Endothelial cell of umbilical vein (primary cell): ENCODE measurements around the gene AQP9. TPM values are rescaled to one million over a fixed set of nuclear protein-coding genes. Genes with fewer than 3 reads are reported as not detected.
A peak's percentile ranks its signal among the peaks of the same experiment; 100 is the strongest.

Experiments used
- BruUV-seq: library from RNA; stranded (reverse); fragments of 400-500 nt; replicated peaks from 2 replicates; lab custom pipeline; 2021; lab: Mats Ljungman, UMichigan
- CTCF ChIA-PET: fragments of 300-600, 350-600 bp; sonication (Branson Sonifier 250); formaldehyde crosslinking; loops from one replicate; lab custom pipeline; 2021; ENCODE audit warnings: antibody characterized with exemption, inconsistent platforms; lab: Charles Lee
- POLR2A ChIA-PET: fragments of 300-600, 350-600 bp; sonication (Branson Sonifier 250); formaldehyde crosslinking; loops from one replicate; lab custom pipeline; 2021; ENCODE audit warnings: antibody characterized with exemption, inconsistent platforms; lab: Charles Lee
- DNase-seq: peaks from one replicate; pipeline ENCODE4 v3.0.0-alpha.2; 2011; ENCODE audit warnings: low read depth, low spot score
- FAIRE-seq: peaks from 2 replicates; lab custom pipeline; 2011; peaks lifted over from hg19 to GRCh38; lab: Jason Lieb, UNC
- H2AFZ ChIP-seq: 2 replicates; pipeline ENCODE4 v1.6.0; 2012; ENCODE audit warnings: low read depth, low read length, control low read depth, inconsistent platforms
- H3K27ac ChIP-seq: 2 replicates; pipeline ENCODE4 v1.5.1; 2011; ENCODE audit warnings: low read depth, mild to moderate bottlenecking, control low read depth, low read length, moderate library complexity; ENCODE audit not compliant: insufficient read depth
- H3K27me3 ChIP-seq, 2 experiments: 2 replicates each; pipeline versions ENCODE4 v1.6.0 to v1.6.1; 2011; ENCODE audit warnings: low read length in 2 of 2, mixed read lengths in 1 of 2; ENCODE audit not compliant: control insufficient read depth in 2 of 2, insufficient read depth in 2 of 2
- H3K36me3 ChIP-seq, 2 experiments: 2 replicates in 1 of 2; 3 replicates in 1 of 2; pipeline ENCODE4 v1.5.1; 2011; ENCODE audit warnings: low read length in 2 of 2, mild to moderate bottlenecking in 1 of 2, moderate library complexity in 1 of 2; ENCODE audit not compliant: control insufficient read depth in 2 of 2, insufficient read depth in 2 of 2; ENCODE audit errors: extremely low read depth in 1 of 2
- H3K4me1 ChIP-seq: 3 replicates; pipeline ENCODE4 v1.5.1; 2011; ENCODE audit warnings: mild to moderate bottlenecking, low read length; ENCODE audit not compliant: control insufficient read depth, insufficient read depth; ENCODE audit errors: extremely low read depth
- H3K4me2 ChIP-seq: 2 replicates; pipeline ENCODE4 v1.6.1; 2011; ENCODE audit warnings: low read length, control low read depth, mixed read lengths; ENCODE audit not compliant: insufficient read depth
- H3K4me3 ChIP-seq, 3 experiments: fragments of 200-600 bp in 1 of 3; sonication (generic), shearing (Covaris generic) in 1 of 3; replicated peaks in 1 of 3; 2 replicates each; pipeline ENCODE4 v1.5.1; 2011 to 2016; ENCODE audit warnings: control low read depth in 3 of 3, low read length in 3 of 3, mild to moderate bottlenecking in 2 of 3, inconsistent platforms in 1 of 3, low read depth in 1 of 3, moderate library complexity in 1 of 3; ENCODE audit not compliant: insufficient read depth in 1 of 3
- H3K79me2 ChIP-seq: 2 replicates; pipeline ENCODE4 v1.6.0; 2012; ENCODE audit warnings: low read length, inconsistent platforms; ENCODE audit not compliant: control insufficient read depth, insufficient read depth
- H3K9ac ChIP-seq: replicated peaks from 2 replicates; pipeline ENCODE3; 2011; ENCODE audit warnings: low read length, control low read depth; ENCODE audit not compliant: insufficient read depth; ENCODE audit errors: extremely low read depth
- H3K9me1 ChIP-seq: replicated peaks from 3 replicates; pipeline ENCODE4 v1.6.0; 2011; ENCODE audit warnings: mild to moderate bottlenecking, low read length; ENCODE audit not compliant: control insufficient read depth, insufficient read depth; ENCODE audit errors: extremely low read depth
- H3K9me3 ChIP-seq: replicated peaks from 2 replicates; pipeline ENCODE4 v1.5.1; 2012; ENCODE audit warnings: low read length, inconsistent platforms; ENCODE audit not compliant: control insufficient read depth, insufficient read depth
- H4K20me1 ChIP-seq: replicated peaks from 2 replicates; pipeline ENCODE3; 2011; ENCODE audit warnings: mild to moderate bottlenecking, low read length; ENCODE audit not compliant: control insufficient read depth, insufficient read depth; ENCODE audit errors: extremely low read depth
- EZH2 ChIP-seq: IDR thresholded peaks from 2 replicates; pipeline ENCODE4 v1.6.1; 2012; ENCODE audit warnings: borderline replicate concordance, low read depth, mild to moderate bottlenecking, moderate library complexity, low read length, inconsistent platforms; ENCODE audit not compliant: severe bottlenecking
- GATA2 ChIP-seq: IDR thresholded peaks from 2 replicates; pipeline ENCODE4 v1.7.0; 2011; ENCODE audit warnings: low read depth, mild to moderate bottlenecking, moderate library complexity, mixed read lengths, low read length; ENCODE audit not compliant: insufficient read length, insufficient read depth
- MYC ChIP-seq: IDR thresholded peaks from one replicate; pipeline ENCODE4 v1.6.1; 2011; ENCODE audit warnings: mild to moderate bottlenecking, low read depth, low read length
- POLR2AphosphoS5 ChIP-seq: IDR thresholded peaks from 2 replicates; pipeline ENCODE4 v1.6.1; 2012; ENCODE audit warnings: low read depth, mild to moderate bottlenecking, control low read depth, low read length, moderate library complexity; ENCODE audit not compliant: insufficient read depth
- dilution Hi-C: fragments of 300-500 bp; cut with MboI; formaldehyde crosslinking; loops from one replicate; pipeline ENCODE4 v1.15.0; 2019; ENCODE audit warnings: low sequenced_read_pairs; ENCODE audit not compliant: extremely low pct_ligation_motif_present
- intact Hi-C: fragments of 100-400 bp; cut with micrococcal nuclease; formaldehyde crosslinking; loops from one replicate; pipeline ENCODE4 v1.10.0; 2022
- polyA plus RNA-seq, 4 experiments: library from polyadenylated mRNA; depleted of rRNA in 3 of 4; stranded (reverse) in 3 of 4; unstranded in 1 of 4; fragments of >200 nt; gene quantifications; 2 replicates each; pipeline versions ENCODE4 v1.2.1 to v1.2.3, GENCODE V29; 2011 to 2012; ENCODE audit warnings: missing spikeins in 1 of 4
- total RNA-seq: library from RNA; stranded (reverse); gene quantifications from 2 replicates; pipeline ENCODE4 v1.2.3, GENCODE V29; 2021
- TF ChIP-seq, protein P1 (sequence below): IDR thresholded peaks from 2 replicates; pipeline ENCODE4 v1.6.1; 2011; ENCODE audit not compliant: insufficient read depth, insufficient read length
- TF ChIP-seq, protein P2 (sequence below), 2 donors: IDR thresholded peaks; 1 replicate in 1 of 2; 2 replicates in 1 of 2; pipeline ENCODE4 v1.5.1; 2011; ENCODE audit warnings: low read length in 2 of 2, mild to moderate bottlenecking in 2 of 2, moderate library complexity in 2 of 2, control low read depth in 1 of 2, inconsistent platforms in 1 of 2, low read depth in 1 of 2; ENCODE audit not compliant: insufficient read depth in 1 of 2; ENCODE audit errors: extremely low read depth in 1 of 2

Gene AQP9
- total and polyA plus RNA-seq, 2 donors (not counting 3 experiments of a cell fraction or from before 2014, with no cell fraction given) = not detected

DNA sequence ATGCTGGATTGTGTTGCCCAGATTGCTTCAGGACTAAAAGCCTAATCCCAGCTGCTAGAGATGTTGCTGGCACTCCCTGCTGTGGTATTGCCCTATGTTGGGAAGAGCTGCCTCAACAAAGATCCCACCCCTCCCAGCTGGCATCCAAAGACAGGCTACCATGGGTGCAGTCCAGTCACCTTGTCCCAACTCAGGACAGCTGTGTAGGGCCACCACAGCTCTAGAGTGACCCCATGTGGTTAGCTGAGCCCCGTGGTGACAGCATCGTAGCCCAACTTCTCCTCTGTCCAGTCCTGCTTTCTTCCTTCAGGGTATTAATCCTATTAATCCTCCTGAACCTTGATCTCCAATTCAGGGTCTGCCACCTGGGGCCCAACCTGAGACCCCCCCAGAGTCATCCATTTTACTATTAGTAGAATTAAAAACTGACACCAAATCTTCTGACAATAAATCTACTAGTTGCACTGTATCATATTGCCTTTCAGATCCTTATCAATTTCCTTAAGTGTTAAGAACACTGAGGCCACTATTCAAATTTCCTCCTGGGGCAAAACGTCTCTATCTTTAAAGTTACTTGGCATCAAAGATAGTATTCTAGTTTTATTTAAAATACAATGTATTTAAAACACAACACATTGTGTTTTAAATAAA lies 83.5 kb downstream of the AQP9 start:
- DNase-seq = peak; percentile 48
- FAIRE-seq = peak; percentile 63

DNA sequence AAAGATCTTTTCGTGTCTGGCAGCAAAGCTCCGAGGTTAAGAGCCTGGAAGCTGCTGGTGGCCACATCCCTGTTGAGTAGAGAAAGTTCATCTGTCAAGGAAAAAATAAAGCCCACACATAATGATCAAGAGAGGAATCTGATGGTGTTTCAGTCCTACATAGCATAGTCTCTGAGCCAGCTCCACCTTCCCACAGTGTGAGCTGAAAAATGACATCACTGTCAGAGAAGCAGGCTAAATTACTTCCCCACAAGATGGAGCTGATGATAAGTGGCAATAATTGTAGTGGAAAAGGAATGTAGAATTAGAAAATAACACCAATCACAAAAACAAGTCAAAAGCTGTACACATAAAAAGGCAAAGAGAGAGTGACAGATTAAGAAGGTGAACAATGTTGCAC lies 84.5 kb downstream of the AQP9 start:
- H4K20me1 ChIP-seq = no peaks in the 10 kb centered on the region
- H3K4me1 ChIP-seq = no peaks in the 10 kb centered on the region
- H3K4me3 ChIP-seq = no peak overlapping the region
- no peak overlapping the region for H2AFZ ChIP-seq
- H3K9me1 ChIP-seq = no peaks in the 10 kb centered on the region
- FAIRE-seq (no peak), DNase-seq (peak; percentile 15)
- H3K79me2 ChIP-seq = no peaks in the 10 kb centered on the region
- intact Hi-C loops = no loop called here
- no peak overlapping the region for H3K9ac ChIP-seq
- BruUV-seq = no TSS peak
- H3K9me3 ChIP-seq = no peaks in the 10 kb centered on the region
- TF ChIP-seq MYC (no peak), GATA2 (peak; percentile 26), POLR2AphosphoS5 (no peak)
- TF ChIP-seq, protein P1, sequence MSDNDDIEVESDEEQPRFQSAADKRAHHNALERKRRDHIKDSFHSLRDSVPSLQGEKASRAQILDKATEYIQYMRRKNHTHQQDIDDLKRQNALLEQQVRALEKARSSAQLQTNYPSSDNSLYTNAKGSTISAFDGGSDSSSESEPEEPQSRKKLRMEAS = no peak
- TF ChIP-seq, protein P2, sequence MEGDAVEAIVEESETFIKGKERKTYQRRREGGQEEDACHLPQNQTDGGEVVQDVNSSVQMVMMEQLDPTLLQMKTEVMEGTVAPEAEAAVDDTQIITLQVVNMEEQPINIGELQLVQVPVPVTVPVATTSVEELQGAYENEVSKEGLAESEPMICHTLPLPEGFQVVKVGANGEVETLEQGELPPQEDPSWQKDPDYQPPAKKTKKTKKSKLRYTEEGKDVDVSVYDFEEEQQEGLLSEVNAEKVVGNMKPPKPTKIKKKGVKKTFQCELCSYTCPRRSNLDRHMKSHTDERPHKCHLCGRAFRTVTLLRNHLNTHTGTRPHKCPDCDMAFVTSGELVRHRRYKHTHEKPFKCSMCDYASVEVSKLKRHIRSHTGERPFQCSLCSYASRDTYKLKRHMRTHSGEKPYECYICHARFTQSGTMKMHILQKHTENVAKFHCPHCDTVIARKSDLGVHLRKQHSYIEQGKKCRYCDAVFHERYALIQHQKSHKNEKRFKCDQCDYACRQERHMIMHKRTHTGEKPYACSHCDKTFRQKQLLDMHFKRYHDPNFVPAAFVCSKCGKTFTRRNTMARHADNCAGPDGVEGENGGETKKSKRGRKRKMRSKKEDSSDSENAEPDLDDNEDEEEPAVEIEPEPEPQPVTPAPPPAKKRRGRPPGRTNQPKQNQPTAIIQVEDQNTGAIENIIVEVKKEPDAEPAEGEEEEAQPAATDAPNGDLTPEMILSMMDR (IDR thresholded peaks at IDR 0.05; ENCODE audit: extremely low read depth in 1 of 2, insufficient read depth in 1 of 2, low read depth in 1 of 2, low read length in 2 of 2) = no peak
- no peak overlapping the region for H3K4me2 ChIP-seq
- H3K27me3 ChIP-seq = no peaks in the 10 kb centered on the region
- no peaks in the 10 kb centered on the region for H3K36me3 ChIP-seq
- H3K27ac ChIP-seq = no peak overlapping the region
- ChIA-PET CTCF (interaction anchor here (0.6 to 5.3 kb wide), 11 partner anchors 10 to 1306 kb away, joined by 3 to 44 read pairs (median 4); no protein-coding TSS in a partner anchor), POLR2A (no interaction called here)
- dilution Hi-C loops = no loop called here

More for the DNA sequence above, 83.5 kb downstream of the AQP9 start:
- Histone ChIP-seq H3K79me2 (no peaks in the 10 kb centered on the region), H3K9me3 (no peaks in the 10 kb centered on the region), H3K27ac (no peak overlapping the region), H3K27me3 (no peaks in the 10 kb centered on the region), H3K4me2 (no peak overlapping the region), H2AFZ (no peak overlapping the region), H3K36me3 (no peaks in the 10 kb centered on the region), H3K9me1 (no peaks in the 10 kb centered on the region), H4K20me1 (no peaks in the 10 kb centered on the region), H3K9ac (no peak overlapping the region), H3K4me1 (no peaks in the 10 kb centered on the region), H3K4me3 (no peak overlapping the region)
- intact Hi-C loops (loop anchor here (1.0 kb wide), 2 partner anchors 36 to 144 kb away; no protein-coding TSS in a partner anchor), dilution Hi-C loops (no loop called here)
- no peak for TF ChIP-seq EZH2
- TF ChIP-seq GATA2 = peak; percentile 14
- TF ChIP-seq, protein P2 (IDR thresholded peaks at IDR 0.05; ENCODE audit: extremely low read depth in 1 of 2, insufficient read depth in 1 of 2, low read depth in 1 of 2, low read length in 2 of 2) = peak; percentile 67 to 72
- POLR2A ChIA-PET = no interaction called here
- CTCF ChIA-PET = interaction anchor here (0.6 to 5.3 kb wide), 13 partner anchors 9 to 1778 kb away, joined by 3 to 44 read pairs (median 5); no protein-coding TSS in a partner anchor
- no TSS peak for BruUV-seq
